Choroid plexus epithelial cell (primary cell): ENCODE data around the gene FAM237A.

Experiments
- DNase-seq: peaks from one replicate; pipeline ENCODE4 v3.0.0-alpha.2; 2010; ENCODE audit warnings: low read depth
- H3K4me3 ChIP-seq: 2 replicates; pipeline ENCODE4 v1.5.1; 2011; ENCODE audit warnings: low read depth, mild to moderate bottlenecking, control low read depth, low read length, moderate library complexity
- TF ChIP-seq, protein P1 (sequence below): conservative IDR thresholded peaks from 2 replicates; pipeline ENCODE4 v1.5.1; 2011; ENCODE audit warnings: low read depth, mild to moderate bottlenecking, control low read depth, inconsistent platforms, low read length, moderate library complexity

The FAM237A gene

DNA sequence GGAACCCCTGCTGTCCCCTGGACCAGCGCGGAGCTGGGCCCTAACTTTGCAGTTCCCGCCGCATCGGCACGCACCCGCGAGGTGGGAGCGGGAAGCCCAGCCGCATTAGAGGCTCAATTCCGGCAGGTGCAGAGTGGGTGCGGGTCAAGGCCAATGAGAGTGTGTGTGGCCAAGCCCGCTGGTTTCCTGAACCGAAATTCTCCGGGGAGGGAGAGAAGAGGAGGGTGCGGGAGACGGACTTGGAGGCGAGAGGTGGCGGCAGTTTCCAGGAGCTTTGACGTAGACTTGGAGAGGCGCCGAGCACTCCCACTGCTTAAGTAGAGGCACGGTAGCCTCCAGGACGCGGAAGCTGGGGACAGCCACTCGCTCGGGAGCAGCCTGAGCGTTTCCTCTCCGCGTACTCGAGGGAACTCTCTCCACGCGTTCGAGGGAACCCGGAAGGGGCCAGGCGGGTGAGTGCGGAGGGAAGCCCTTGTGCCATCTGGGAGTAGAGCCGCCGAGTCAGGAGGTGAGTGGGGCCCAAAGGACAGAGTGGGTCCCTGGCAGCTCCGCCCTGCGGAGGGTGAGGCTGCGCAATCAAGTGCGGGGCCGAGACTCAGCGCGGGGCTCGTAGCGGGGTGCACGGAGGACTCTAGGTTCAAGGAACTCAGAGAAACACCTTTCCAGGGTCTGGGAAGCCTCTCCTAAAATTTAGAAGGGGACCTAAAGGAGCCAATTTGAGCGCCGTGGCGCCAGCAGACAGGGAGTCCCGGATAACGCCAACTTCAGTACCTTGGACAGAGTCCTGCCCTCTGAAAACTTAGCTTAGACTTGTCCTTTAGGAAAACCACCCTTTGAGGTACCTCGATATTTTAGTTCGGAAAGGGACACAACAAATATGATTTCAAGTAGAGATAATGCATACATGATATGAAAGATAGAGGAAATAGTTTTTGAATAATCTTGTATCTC, at the start of gene FAM237A:
Gene FAM237A, plus strand, starts transcription at position 413 of the 951 bp plus-strand sequence. CDS start 1,750 bp downstream, outside the sequence.
- peak; percentile 72 for DNase-seq
- TF ChIP-seq, protein P1, sequence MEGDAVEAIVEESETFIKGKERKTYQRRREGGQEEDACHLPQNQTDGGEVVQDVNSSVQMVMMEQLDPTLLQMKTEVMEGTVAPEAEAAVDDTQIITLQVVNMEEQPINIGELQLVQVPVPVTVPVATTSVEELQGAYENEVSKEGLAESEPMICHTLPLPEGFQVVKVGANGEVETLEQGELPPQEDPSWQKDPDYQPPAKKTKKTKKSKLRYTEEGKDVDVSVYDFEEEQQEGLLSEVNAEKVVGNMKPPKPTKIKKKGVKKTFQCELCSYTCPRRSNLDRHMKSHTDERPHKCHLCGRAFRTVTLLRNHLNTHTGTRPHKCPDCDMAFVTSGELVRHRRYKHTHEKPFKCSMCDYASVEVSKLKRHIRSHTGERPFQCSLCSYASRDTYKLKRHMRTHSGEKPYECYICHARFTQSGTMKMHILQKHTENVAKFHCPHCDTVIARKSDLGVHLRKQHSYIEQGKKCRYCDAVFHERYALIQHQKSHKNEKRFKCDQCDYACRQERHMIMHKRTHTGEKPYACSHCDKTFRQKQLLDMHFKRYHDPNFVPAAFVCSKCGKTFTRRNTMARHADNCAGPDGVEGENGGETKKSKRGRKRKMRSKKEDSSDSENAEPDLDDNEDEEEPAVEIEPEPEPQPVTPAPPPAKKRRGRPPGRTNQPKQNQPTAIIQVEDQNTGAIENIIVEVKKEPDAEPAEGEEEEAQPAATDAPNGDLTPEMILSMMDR: no peak
- no peak within 1 kb of the TSS for H3K4me3 ChIP-seq

- no peak overlapping the region for H3K4me3 ChIP-seq
- TF ChIP-seq, protein P1: no peak
- no peak for DNase-seq
These were observed 44.5 kb upstream of the FAM237A start for GRCh38 chr2:206597717-206598218.

- H3K4me3 ChIP-seq: no peak overlapping the region
- TF ChIP-seq, protein P1: no peak
These were observed 39.0 kb upstream of the FAM237A start for GRCh38 chr2:206603243-206603642.

GRCh38 chr2:206610451-206610850, 31.8 kb upstream of the FAM237A start:
- TF ChIP-seq, protein P1: no peak
- H3K4me3 ChIP-seq: no peak overlapping the region
- no peak for DNase-seq

More at GRCh38 chr2:206603243-206603642, 39.0 kb upstream of the FAM237A start:
- DNase-seq: no peak

- H3K4me3 ChIP-seq: no peak overlapping the region
- no peak for DNase-seq
- TF ChIP-seq, protein P1: no peak
These were observed 31.1 kb upstream of the FAM237A start for GRCh38 chr2:206611191-206611590.

GRCh38 chr2:206611736-206612135, 30.6 kb upstream of the FAM237A start:
- no peak overlapping the region for H3K4me3 ChIP-seq
- TF ChIP-seq, protein P1: no peak
- no peak for DNase-seq

- peak; percentile 53 for DNase-seq
- no peak overlapping the region for H3K4me3 ChIP-seq
- TF ChIP-seq, protein P1: no peak
These were observed 27.5 kb upstream of the FAM237A start for GRCh38 chr2:206614811-206615210.
